Trophoblast cell (in vitro differentiated cells and primary cell): Measurements from ENCODE around the gene ARL16.

Source experiments
- DNase-seq, 2 donors: peaks; one replicate each; pipeline ENCODE4 v3.0.0-alpha.2; 2016
- H2AFZ ChIP-seq: 2 replicates; pipeline ENCODE4 v1.6.1; 2013; ENCODE audit warnings: low read length, moderate library complexity, mild to moderate bottlenecking; ENCODE audit not compliant: insufficient read depth, poor library complexity
- H2AK5ac ChIP-seq: 2 replicates; pipeline ENCODE4 v1.6.1; 2013; ENCODE audit warnings: mild to moderate bottlenecking, low read length
- H2BK120ac ChIP-seq: 2 replicates; pipeline ENCODE4 v1.6.1; 2013; ENCODE audit warnings: low read length, mild to moderate bottlenecking, moderate library complexity; ENCODE audit not compliant: insufficient read depth, poor library complexity
- H2BK12ac ChIP-seq: 2 replicates; pipeline ENCODE4 v1.6.1; 2013; ENCODE audit warnings: mild to moderate bottlenecking, low read length, moderate library complexity
- H2BK5ac ChIP-seq: 2 replicates; pipeline ENCODE4 v1.6.1; 2013; ENCODE audit warnings: low read length, low read depth, moderate library complexity, mild to moderate bottlenecking; ENCODE audit not compliant: poor library complexity
- H3K14ac ChIP-seq: 2 replicates; pipeline ENCODE4 v1.6.1; 2013; ENCODE audit warnings: mild to moderate bottlenecking, low read length
- H3K18ac ChIP-seq: 2 replicates; pipeline ENCODE4 v1.6.1; 2013; ENCODE audit warnings: mild to moderate bottlenecking, low read length
- H3K23ac ChIP-seq: 2 replicates; pipeline ENCODE4 v1.6.1; 2013; ENCODE audit warnings: low read length
- H3K27ac ChIP-seq: 2 replicates; pipeline ENCODE4 v1.5.1; 2013; ENCODE audit warnings: low read depth, mild to moderate bottlenecking, inconsistent platforms, low read length, moderate library complexity
- H3K27me3 ChIP-seq: 2 replicates; pipeline ENCODE4 v1.6.1; 2013; ENCODE audit warnings: inconsistent platforms, mild to moderate bottlenecking, low read length, moderate library complexity; ENCODE audit not compliant: insufficient read depth
- H3K36me3 ChIP-seq, 2 experiments: 1 replicate in 1 of 2; 2 replicates in 1 of 2; pipeline ENCODE4 v1.6.1; 2013; ENCODE audit warnings: low read length in 2 of 2, mild to moderate bottlenecking in 2 of 2, moderate library complexity in 1 of 2; ENCODE audit not compliant: insufficient read depth in 2 of 2, control insufficient read depth in 1 of 2
- H3K4ac ChIP-seq: 2 replicates; pipeline ENCODE4 v1.6.1; 2013; ENCODE audit warnings: low read depth, mild to moderate bottlenecking, low read length, moderate library complexity
- H3K4me1 ChIP-seq, 2 experiments: 1 replicate in 1 of 2; 2 replicates in 1 of 2; pipeline ENCODE4 v1.6.1; 2013; ENCODE audit warnings: low read length in 2 of 2, mild to moderate bottlenecking in 2 of 2, moderate library complexity in 1 of 2; ENCODE audit not compliant: insufficient read depth in 2 of 2, control insufficient read depth in 1 of 2
- H3K4me2 ChIP-seq: 2 replicates; pipeline ENCODE4 v1.6.1; 2013; ENCODE audit warnings: inconsistent platforms, mild to moderate bottlenecking, low read length, moderate library complexity
- H3K4me3 ChIP-seq: 2 replicates; pipeline ENCODE4 v1.5.1; 2013; ENCODE audit warnings: mild to moderate bottlenecking, low read depth, low read length, inconsistent platforms
- H3K79me1 ChIP-seq: one replicate; pipeline ENCODE4 v1.6.1; 2013; ENCODE audit warnings: low read length
- H3K79me2 ChIP-seq: 2 replicates; pipeline ENCODE4 v1.6.1; 2013; ENCODE audit warnings: low read length, mild to moderate bottlenecking; ENCODE audit not compliant: control insufficient read depth, insufficient read depth, poor library complexity
- H3K9ac ChIP-seq: 2 replicates; pipeline ENCODE4 v1.6.1; 2013; ENCODE audit warnings: mild to moderate bottlenecking, low read length
- H3K9me3 ChIP-seq: 2 replicates; pipeline ENCODE4 v1.6.1; 2013; ENCODE audit warnings: low read depth, mild to moderate bottlenecking, control low read depth, inconsistent platforms, low read length; ENCODE audit not compliant: insufficient read depth
- H4K12ac ChIP-seq: 2 replicates; pipeline ENCODE4 v1.6.1; 2013; ENCODE audit warnings: low read depth, mild to moderate bottlenecking, low read length, moderate library complexity
- H4K8ac ChIP-seq: 2 replicates; pipeline ENCODE4 v1.6.1; 2013; ENCODE audit warnings: low read depth, mild to moderate bottlenecking, low read length, moderate library complexity
- H4K91ac ChIP-seq: one replicate; pipeline ENCODE4 v1.6.1; 2013; ENCODE audit warnings: low read depth, mild to moderate bottlenecking, low read length, moderate library complexity
- WGBS: extraction: QIAGEN DNeasy Blood & Tissue Kit; methylation state at CpG from one replicate; pipeline ENCODE4 v1.1.7; 2013; ENCODE audit warnings: missing lambda C conversion rate; ENCODE audit not compliant: insufficient read length, insufficient coverage; ENCODE audit errors: extremely low coverage; 5-methylcytosine and 5-hydroxymethylcytosine counted together

Gene ARL16

DNA sequence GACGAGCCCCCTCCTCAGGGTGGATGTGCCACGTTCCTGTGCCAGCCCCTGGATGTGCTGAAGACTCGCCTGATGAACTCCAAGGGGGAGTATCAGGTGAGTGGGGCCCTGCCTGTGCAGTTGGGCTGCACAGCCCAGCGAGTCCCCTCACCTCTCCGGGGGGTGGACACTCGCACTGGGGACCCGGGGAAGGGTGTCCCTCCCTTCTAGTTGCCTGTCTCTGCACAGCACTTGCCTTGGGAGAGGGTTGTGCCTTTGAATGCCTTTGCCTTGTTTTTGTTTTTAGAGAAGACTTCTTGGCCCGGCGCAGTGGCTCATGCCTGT lies 34.1 kb upstream of the ARL16 start:
- Histone ChIP-seq H3K79me2 (peaks cover 2% of the 10 kb centered on the region), H4K8ac (no peak overlapping the region), H3K36me3 (peaks cover 13 to 21% of the 10 kb centered on the region in 2 experiments), H3K4me1 (peaks cover 14 to 15% of the 10 kb centered on the region in 2 experiments), H4K12ac (no peak overlapping the region), H3K27ac (no peak overlapping the region), H3K23ac (no peak overlapping the region), H2BK5ac (no peak overlapping the region), H3K4ac (no peak overlapping the region), H3K9ac (no peak overlapping the region), H3K79me1 (no peaks in the 10 kb centered on the region), H3K4me2 (no peak overlapping the region), H3K9me3 (no peaks in the 10 kb centered on the region), H3K14ac (no peak overlapping the region), H2BK120ac (no peak overlapping the region), H2BK12ac (no peak overlapping the region), H3K27me3 (no peaks in the 10 kb centered on the region), H3K18ac (no peak overlapping the region), H2AFZ (no peak overlapping the region), H4K91ac (no peak overlapping the region), H2AK5ac (no peak overlapping the region), H3K4me3 (no peak overlapping the region)
- no CpG with 5 or more reads among the region's 9 CpGs for WGBS
- DNase-seq, result no peak

DNA sequence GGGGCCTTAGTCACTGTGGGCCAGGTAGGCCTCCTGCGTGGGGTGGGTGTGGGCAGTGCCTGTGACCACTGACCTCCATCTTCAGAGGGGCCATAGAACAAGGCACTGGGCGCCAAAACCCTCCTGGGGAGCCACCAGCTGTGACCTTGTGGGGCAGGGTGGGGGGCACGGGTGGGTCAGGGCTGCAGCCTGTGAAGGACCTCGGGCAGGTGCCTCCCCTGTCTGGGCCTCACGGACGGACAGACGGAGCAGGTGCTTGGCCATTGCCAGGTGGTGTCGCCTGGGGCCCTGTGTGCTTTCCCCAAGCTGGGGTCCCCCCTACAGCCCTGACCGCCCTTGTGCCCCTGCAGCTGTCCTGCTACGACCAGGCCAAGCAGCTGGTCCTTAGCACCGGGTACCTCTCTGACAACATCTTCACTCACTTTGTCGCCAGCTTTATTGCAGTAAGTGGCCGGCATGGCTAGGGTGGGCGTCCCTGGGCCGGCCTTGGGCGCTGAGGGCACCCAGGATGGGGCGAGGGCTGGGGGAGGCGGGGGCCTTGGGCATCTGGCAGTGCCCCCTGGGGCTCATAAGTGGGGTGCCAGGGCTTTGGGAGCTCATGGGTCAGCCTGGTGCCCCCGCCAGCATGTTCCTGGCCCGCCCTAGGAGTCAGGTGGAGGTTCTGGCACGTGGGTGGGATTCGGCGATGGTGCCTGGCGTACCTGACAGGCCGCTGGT lies 33.6 kb upstream of the ARL16 start:
- Histone ChIP-seq H3K4ac (no peak overlapping the region), H3K27me3 (no peaks in the 10 kb centered on the region)

DNA sequence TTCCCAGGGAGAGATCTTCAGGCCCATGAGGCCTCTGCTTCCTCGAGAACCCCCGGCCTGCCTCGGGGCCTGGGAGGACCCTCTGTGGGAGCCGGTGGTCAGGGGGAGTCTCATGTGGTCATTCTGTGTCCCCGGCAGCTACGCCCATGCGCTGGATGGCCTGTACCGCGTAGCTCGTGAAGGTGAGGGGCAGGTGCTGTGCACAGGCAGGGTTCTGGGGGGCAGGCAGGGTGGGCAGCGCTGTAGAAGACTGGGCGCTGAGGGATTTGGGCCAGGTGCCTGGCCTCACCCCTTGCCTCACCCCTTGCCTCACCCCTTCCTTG lies 33.0 kb upstream of the ARL16 start:
- H4K91ac ChIP-seq, result no peak overlapping the region
- H2BK12ac ChIP-seq, result no peak overlapping the region
- no peaks in the 10 kb centered on the region for H3K27me3 ChIP-seq
- H4K8ac ChIP-seq, result no peak overlapping the region
- H3K23ac ChIP-seq, result no peak overlapping the region
- no peak overlapping the region for H4K12ac ChIP-seq
- no peak overlapping the region for H3K9ac ChIP-seq
- no CpG with 5 or more reads among the region's 12 CpGs for WGBS
- no peak overlapping the region for H3K4me3 ChIP-seq
- H3K14ac ChIP-seq, result no peak overlapping the region
- H3K18ac ChIP-seq, result no peak overlapping the region
- H2AK5ac ChIP-seq, result no peak overlapping the region
- H2AFZ ChIP-seq, result no peak overlapping the region
- no peak overlapping the region for H3K4ac ChIP-seq
- H2BK5ac ChIP-seq, result no peak overlapping the region
- H3K27ac ChIP-seq, result no peak overlapping the region
- H3K79me2 ChIP-seq, result peaks cover 5% of the 10 kb centered on the region
- peaks cover 12 to 14% of the 10 kb centered on the region in 2 experiments for H3K4me1 ChIP-seq
- no peaks in the 10 kb centered on the region for H3K9me3 ChIP-seq
- peaks cover 4% of the 10 kb centered on the region for H3K79me1 ChIP-seq
- H3K4me2 ChIP-seq, result no peak overlapping the region
- DNase-seq, result no peak
- H3K36me3 ChIP-seq, result peaks cover 13 to 21% of the 10 kb centered on the region in 2 experiments
- H2BK120ac ChIP-seq, result no peak overlapping the region

More for the DNA sequence above, 33.6 kb upstream of the ARL16 start:
- Histone ChIP-seq H3K23ac (no peak overlapping the region), H3K4me2 (no peak overlapping the region), H2BK12ac (no peak overlapping the region), H3K14ac (no peak overlapping the region), H2AK5ac (no peak overlapping the region), H2BK120ac (no peak overlapping the region), H4K8ac (no peak overlapping the region), H3K4me1 (peaks cover 13% of the 10 kb centered on the region in 2 experiments), H3K4me3 (no peak overlapping the region), H3K36me3 (peaks cover 13 to 21% of the 10 kb centered on the region in 2 experiments), H3K79me2 (peaks cover 5% of the 10 kb centered on the region), H3K9me3 (no peaks in the 10 kb centered on the region), H3K79me1 (peaks cover 4% of the 10 kb centered on the region), H2AFZ (no peak overlapping the region), H4K12ac (no peak overlapping the region), H3K27ac (no peak overlapping the region), H3K9ac (no peak overlapping the region), H2BK5ac (no peak overlapping the region), H4K91ac (no peak overlapping the region), H3K18ac (no peak overlapping the region)
- DNase-seq, result no peak
- WGBS, result no CpG with 5 or more reads among the region's 25 CpGs

DNA sequence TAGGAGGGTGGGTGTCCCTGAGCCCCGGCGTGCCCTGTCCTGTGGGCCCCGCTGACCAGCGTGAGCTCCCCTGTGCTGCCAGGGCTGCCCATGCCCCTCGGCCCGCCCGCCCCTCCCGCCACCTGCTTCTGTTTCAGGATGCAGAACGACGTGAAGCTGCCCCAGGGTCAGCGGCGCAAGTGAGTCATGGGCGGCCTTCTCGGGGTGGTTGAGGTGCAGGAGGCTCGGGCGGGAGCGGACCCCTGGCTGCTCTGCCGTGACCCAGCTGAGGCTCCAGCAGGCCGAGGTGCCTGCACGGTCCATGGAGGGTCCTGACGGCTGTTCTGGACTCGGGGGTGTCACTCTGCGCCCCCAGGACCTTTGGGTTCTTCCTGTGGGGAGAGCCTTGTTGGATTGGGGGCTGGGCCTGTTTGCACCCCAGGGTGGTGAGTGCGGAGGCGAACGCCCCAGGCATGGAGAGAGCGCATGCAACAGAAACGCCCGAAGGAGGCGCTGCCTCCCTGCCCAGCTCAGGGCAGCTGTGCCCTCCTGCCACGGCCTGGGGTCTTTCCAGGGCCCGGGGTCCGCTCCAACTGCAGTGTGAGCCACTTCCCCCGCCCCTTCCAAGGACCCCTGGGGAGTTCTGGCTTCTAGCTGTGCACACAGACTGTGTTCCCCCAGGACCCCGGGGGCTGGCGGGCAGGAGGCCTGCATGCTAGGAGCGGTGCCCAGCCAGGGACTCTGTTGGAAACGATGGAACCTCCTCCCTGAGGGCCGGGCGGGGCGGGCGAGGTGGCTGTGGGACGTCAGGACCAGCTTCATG lies 32.5 kb upstream of the ARL16 start:
- Histone ChIP-seq H2AK5ac (no peak overlapping the region), H4K91ac (no peak overlapping the region), H3K9me3 (no peaks in the 10 kb centered on the region), H3K23ac (no peak overlapping the region), H4K8ac (no peak overlapping the region), H3K18ac (no peak overlapping the region), H2AFZ (no peak overlapping the region), H2BK12ac (no peak overlapping the region), H3K36me3 (peaks cover 13 to 21% of the 10 kb centered on the region in 2 experiments), H2BK120ac (no peak overlapping the region), H3K27ac (no peak overlapping the region), H3K4ac (no peak overlapping the region), H3K4me2 (no peak overlapping the region), H4K12ac (no peak overlapping the region), H2BK5ac (no peak overlapping the region), H3K4me1 (peaks cover 13 to 17% of the 10 kb centered on the region in 2 experiments), H3K4me3 (no peak overlapping the region), H3K79me2 (peaks cover 5% of the 10 kb centered on the region), H3K9ac (no peak overlapping the region), H3K79me1 (peaks cover 4% of the 10 kb centered on the region), H3K14ac (no peak overlapping the region), H3K27me3 (no peaks in the 10 kb centered on the region)
- DNase-seq, result no peak
- WGBS, result no CpG with 5 or more reads among the region's 43 CpGs
